G401 (cell line): Measurements from ENCODE around the gene STUM. TPM values are rescaled to one million over a fixed set of nuclear protein-coding genes. Genes with fewer than 3 reads are reported as not detected.
"Not testable (repeated sequence)": the region's sequence is repeated elsewhere in the genome, so short reads cannot be mapped to it uniquely, and the experiment has no call there.

Source experiments
- DNase-seq: peaks from one replicate; pipeline ENCODE4 v3.0.0-alpha.2; 2015; ENCODE audit warnings: low spot score
- in situ Hi-C: cut with HindIII; loops from 2 replicates; pipeline ENCODE4 v1.10.0; 2016; ENCODE audit warnings: low sequenced_read_pairs, mixed read lengths
- total RNA-seq: library from RNA; depleted of rRNA; stranded (reverse); fragments of >200 nt; shearing (Covaris generic); gene quantifications from 2 replicates; pipeline ENCODE4 v1.2.3, GENCODE V29; 2014

The STUM gene
- total RNA-seq, 1 experiment from 2014 or later, result not detected

- in situ Hi-C loops, result no loop called here
- no peak for DNase-seq
Observed at GRCh38 chr1:226597616-226598454, 49.3 kb downstream of the STUM start.

- in situ Hi-C loops, result no loop called here
- no peak for DNase-seq
Observed at GRCh38 chr1:226598455-226598849, 49.9 kb downstream of the STUM start.

GRCh38 chr1:226598955-226599354 is 50.4 kb downstream of the STUM start:
- in situ Hi-C loops, DNase-seq: not testable (repeated sequence)

- in situ Hi-C loops, result loop anchor here (10.0 kb wide), 1 partner anchor 55 kb away; the partner anchor contains the start of gene STUM
- no peak for DNase-seq
Observed at GRCh38 chr1:226599636-226600238, 51.2 kb downstream of the STUM start.

- peak; percentile 36 for DNase-seq
- in situ Hi-C loops, result loop anchor here (10.0 kb wide), 1 partner anchor 55 kb away; the partner anchor contains the start of gene STUM
Observed at GRCh38 chr1:226600254-226600653, 51.7 kb downstream of the STUM start.

- DNase-seq, result no peak
Observed at GRCh38 chr1:226601456-226601855, 52.9 kb downstream of the STUM start.

GRCh38 chr1:226602186-226603021 is 53.8 kb downstream of the STUM start:
- in situ Hi-C loops, result loop anchor here (10.0 kb wide), 1 partner anchor 58 kb away; the partner anchor contains the start of gene STUM
- DNase-seq, result no peak

More at GRCh38 chr1:226601456-226601855, 52.9 kb downstream of the STUM start:
- in situ Hi-C loops, result loop anchor here (10.0 kb wide), 1 partner anchor 57 kb away; the partner anchor contains the start of gene STUM

GRCh38 chr1:226603022-226603857 is 54.7 kb downstream of the STUM start:
- peak; percentile 95 for DNase-seq
- in situ Hi-C loops, result loop anchor here (10.0 kb wide), 1 partner anchor 58 kb away; the partner anchor contains the start of gene STUM

- no peak for DNase-seq
- in situ Hi-C loops, result loop anchor here (10.0 kb wide), 1 partner anchor 59 kb away; the partner anchor contains the start of gene STUM
Observed at GRCh38 chr1:226603858-226604559, 55.4 kb downstream of the STUM start.

- in situ Hi-C loops, result loop anchor here (10.0 kb wide), 1 partner anchor 60 kb away; the partner anchor contains the start of gene STUM
- DNase-seq, result no peak
Observed at GRCh38 chr1:226604560-226605317, 56.2 kb downstream of the STUM start.

GRCh38 chr1:226605318-226605950 is 56.9 kb downstream of the STUM start:
- no peak for DNase-seq
- in situ Hi-C loops, result loop anchor here (10.0 kb wide), 1 partner anchor 61 kb away; the partner anchor contains the start of gene STUM

GRCh38 chr1:226606311-226607267 is 58.0 kb downstream of the STUM start:
- DNase-seq, result no peak
- in situ Hi-C loops, result loop anchor here (10.0 kb wide), 1 partner anchor 62 kb away; the partner anchor contains the start of gene STUM

GRCh38 chr1:226607268-226607660 is 58.7 kb downstream of the STUM start:
- DNase-seq, result no peak
- in situ Hi-C loops, result loop anchor here (10.0 kb wide), 1 partner anchor 62 kb away; the partner anchor contains the start of gene STUM

- in situ Hi-C loops, result loop anchor here (10.0 kb wide), 1 partner anchor 63 kb away; the partner anchor contains the start of gene STUM
- no peak for DNase-seq
Observed at GRCh38 chr1:226607821-226608220, 59.3 kb downstream of the STUM start.
